ENCODE results near the gene RGS9.

RGS9 gene

GRCh38 chr17:65131946-65132345 is 5.2 kb upstream of the RGS9 start:
- Histone ChIP-seq H3K4me2 (ENCODE audit: insufficient read depth, low read length, poor library complexity, severe bottlenecking) (no peak overlapping the region), H3K36me3 (replicated peaks in 1 of 2; ENCODE audit: control insufficient read depth in 2 of 2, insufficient read depth in 2 of 2, low read length in 2 of 2) (no peaks in the 10 kb centered on the region), H3K27me3 (ENCODE audit: control insufficient read depth in 3 of 3, insufficient read depth in 3 of 3, low read depth in 1 of 3, low read length in 3 of 3) (peaks cover 0 to 51% (median 0%) of the 10 kb centered on the region in 3 experiments), H3K14ac (ENCODE audit: low read length) (no peak overlapping the region), H3K23ac (ENCODE audit: low read depth, low read length, poor library complexity) (no peak overlapping the region), H2AK5ac (ENCODE audit: low read depth, low read length) (no peak overlapping the region), H2AFZ (ENCODE audit: low read length) (no peak overlapping the region), H3K4me3 (ENCODE audit: low read length in 2 of 2) (no peak overlapping the region), H2BK5ac (ENCODE audit: low read length) (no peak overlapping the region), H2BK120ac (ENCODE audit: low read depth, low read length) (no peak overlapping the region), H3K9ac (ENCODE audit: low read depth, low read length, poor library complexity) (no peak overlapping the region), H3K18ac (ENCODE audit: low read length) (no peak overlapping the region), H2BK15ac (ENCODE audit: low read length) (no peak overlapping the region), H3K4me1 (ENCODE audit: control insufficient read depth in 2 of 2, insufficient read depth in 1 of 2, low read depth in 1 of 2, low read length in 2 of 2) (no peaks in the 10 kb centered on the region), H3K9me3 (replicated peaks in 1 of 2; ENCODE audit: control insufficient read depth in 2 of 2, insufficient read depth in 1 of 2, low read depth in 1 of 2, low read length in 2 of 2) (no peaks in the 10 kb centered on the region), H4K8ac (ENCODE audit: low read depth, low read length) (no peak overlapping the region), H4K91ac (ENCODE audit: low read depth, low read length, poor library complexity) (no peak overlapping the region), H3K4ac (ENCODE audit: low read length) (no peak overlapping the region), H3K27ac (replicated peaks; ENCODE audit: low read length) (no peak overlapping the region), H2BK12ac (ENCODE audit: low read length) (no peak overlapping the region), H3K79me1 (ENCODE audit: low read depth, low read length) (no peaks in the 10 kb centered on the region)
- DNase-seq (ENCODE audit: low spot score) = no peak
- no CpG with 5 or more reads among the region's 5 CpGs for WGBS, 2 donors (ENCODE audit: extremely low coverage in 2 of 2, insufficient read length in 2 of 2, insufficient replicate concordance in 1 of 2)

- H4K91ac ChIP-seq (ENCODE audit: low read depth, low read length, poor library complexity) = no peak overlapping the region
- no peaks in the 10 kb centered on the region for H3K36me3 ChIP-seq (replicated peaks in 1 of 2; ENCODE audit: control insufficient read depth in 2 of 2, insufficient read depth in 2 of 2, low read length in 2 of 2)
- H3K9me3 ChIP-seq (replicated peaks in 1 of 2; ENCODE audit: control insufficient read depth in 2 of 2, insufficient read depth in 1 of 2, low read depth in 1 of 2, low read length in 2 of 2) = no peaks in the 10 kb centered on the region
- H3K18ac ChIP-seq (ENCODE audit: low read length) = no peak overlapping the region
- H2BK15ac ChIP-seq (ENCODE audit: low read length) = no peak overlapping the region
- H2AFZ ChIP-seq (ENCODE audit: low read length) = no peak overlapping the region
- no peak overlapping the region for H2BK12ac ChIP-seq (ENCODE audit: low read length)
- H3K4me3 ChIP-seq (ENCODE audit: low read length in 2 of 2) = no peak overlapping the region
- no peak overlapping the region for H2AK5ac ChIP-seq (ENCODE audit: low read depth, low read length)
- H3K79me1 ChIP-seq (ENCODE audit: low read depth, low read length) = no peaks in the 10 kb centered on the region
- no CpG with 5 or more reads among the region's 2 CpGs for WGBS, 2 donors (ENCODE audit: extremely low coverage in 2 of 2, insufficient read length in 2 of 2, insufficient replicate concordance in 1 of 2)
- no peak overlapping the region for H3K27ac ChIP-seq (replicated peaks; ENCODE audit: low read length)
- H2BK5ac ChIP-seq (ENCODE audit: low read length) = no peak overlapping the region
- H3K23ac ChIP-seq (ENCODE audit: low read depth, low read length, poor library complexity) = no peak overlapping the region
- no peak overlapping the region for H3K4me2 ChIP-seq (ENCODE audit: insufficient read depth, low read length, poor library complexity, severe bottlenecking)
- H4K8ac ChIP-seq (ENCODE audit: low read depth, low read length) = no peak overlapping the region
- H3K9ac ChIP-seq (ENCODE audit: low read depth, low read length, poor library complexity) = no peak overlapping the region
- no peak overlapping the region for H3K4ac ChIP-seq (ENCODE audit: low read length)
- no peak overlapping the region for H2BK120ac ChIP-seq (ENCODE audit: low read depth, low read length)
- H3K4me1 ChIP-seq (ENCODE audit: control insufficient read depth in 2 of 2, insufficient read depth in 1 of 2, low read depth in 1 of 2, low read length in 2 of 2) = peaks cover 7 to 8% of the 10 kb centered on the region in 2 donors
- DNase-seq (ENCODE audit: low spot score) = no peak
- H3K27me3 ChIP-seq (ENCODE audit: control insufficient read depth in 3 of 3, insufficient read depth in 3 of 3, low read depth in 1 of 3, low read length in 3 of 3) = peaks cover 0 to 44% (median 6%) of the 10 kb centered on the region in 3 experiments
- no peak overlapping the region for H3K14ac ChIP-seq (ENCODE audit: low read length)
These were observed 3.1 kb upstream of the RGS9 start for GRCh38 chr17:65134035-65134434.

GRCh38 chr17:65139101-65139764 is 2.1 kb downstream of the RGS9 start:
- WGBS, 2 donors (ENCODE audit: extremely low coverage in 2 of 2, insufficient read length in 2 of 2, insufficient replicate concordance in 1 of 2) = no CpG with 5 or more reads among the region's 7 CpGs
- H2BK5ac ChIP-seq (ENCODE audit: low read length) = peak overlapping the region; percentile 82
- peaks cover 0 to 25% (median 6%) of the 10 kb centered on the region in 3 experiments for H3K27me3 ChIP-seq (ENCODE audit: control insufficient read depth in 3 of 3, insufficient read depth in 3 of 3, low read depth in 1 of 3, low read length in 3 of 3)
- H3K4me3 ChIP-seq (ENCODE audit: low read length in 2 of 2) = no peak overlapping the region
- H3K9me3 ChIP-seq (replicated peaks in 1 of 2; ENCODE audit: control insufficient read depth in 2 of 2, insufficient read depth in 1 of 2, low read depth in 1 of 2, low read length in 2 of 2) = no peaks in the 10 kb centered on the region
- no peak overlapping the region for H3K14ac ChIP-seq (ENCODE audit: low read length)
- H3K18ac ChIP-seq (ENCODE audit: low read length) = peak overlapping the region; percentile 33
- no peak for DNase-seq (ENCODE audit: low spot score)
- H2AK5ac ChIP-seq (ENCODE audit: low read depth, low read length) = peak overlapping the region; percentile 51
- H2AFZ ChIP-seq (ENCODE audit: low read length) = no peak overlapping the region
- peaks cover 15 to 16% of the 10 kb centered on the region in 2 donors for H3K4me1 ChIP-seq (ENCODE audit: control insufficient read depth in 2 of 2, insufficient read depth in 1 of 2, low read depth in 1 of 2, low read length in 2 of 2)
- no peak overlapping the region for H3K23ac ChIP-seq (ENCODE audit: low read depth, low read length, poor library complexity)
- no peaks in the 10 kb centered on the region for H3K36me3 ChIP-seq (replicated peaks in 1 of 2; ENCODE audit: control insufficient read depth in 2 of 2, insufficient read depth in 2 of 2, low read length in 2 of 2)
- H4K91ac ChIP-seq (ENCODE audit: low read depth, low read length, poor library complexity) = no peak overlapping the region
- H3K9ac ChIP-seq (ENCODE audit: low read depth, low read length, poor library complexity) = peak overlapping the region; percentile 7
- no peak overlapping the region for H2BK12ac ChIP-seq (ENCODE audit: low read length)
- H3K79me1 ChIP-seq (ENCODE audit: low read depth, low read length) = no peaks in the 10 kb centered on the region
- H2BK120ac ChIP-seq (ENCODE audit: low read depth, low read length) = no peak overlapping the region
- H3K4me2 ChIP-seq (ENCODE audit: insufficient read depth, low read length, poor library complexity, severe bottlenecking) = no peak overlapping the region
- H3K4ac ChIP-seq (ENCODE audit: low read length) = no peak overlapping the region
- peak overlapping the region; percentile 88 for H2BK15ac ChIP-seq (ENCODE audit: low read length)
- no peak overlapping the region for H4K8ac ChIP-seq (ENCODE audit: low read depth, low read length)
- no peak overlapping the region for H3K27ac ChIP-seq (replicated peaks; ENCODE audit: low read length)

GRCh38 chr17:65142247-65142646 is 5.1 kb downstream of the RGS9 start:
- peaks cover 0 to 12% (median 6%) of the 10 kb centered on the region in 3 experiments for H3K27me3 ChIP-seq (ENCODE audit: control insufficient read depth in 3 of 3, insufficient read depth in 3 of 3, low read depth in 1 of 3, low read length in 3 of 3)
- WGBS, 2 donors (ENCODE audit: extremely low coverage in 2 of 2, insufficient read length in 2 of 2, insufficient replicate concordance in 1 of 2) = no CpG with 5 or more reads among the region's 2 CpGs

More at GRCh38 chr17:65142247-65142646, 5.1 kb downstream of the RGS9 start:
- H3K4me1 ChIP-seq (ENCODE audit: control insufficient read depth in 2 of 2, insufficient read depth in 1 of 2, low read depth in 1 of 2, low read length in 2 of 2) = peaks cover 20 to 22% of the 10 kb centered on the region in 2 donors
- H2BK12ac ChIP-seq (ENCODE audit: low read length) = no peak overlapping the region
- no peak overlapping the region for H3K14ac ChIP-seq (ENCODE audit: low read length)
- H4K8ac ChIP-seq (ENCODE audit: low read depth, low read length) = no peak overlapping the region
- H3K4ac ChIP-seq (ENCODE audit: low read length) = no peak overlapping the region
- H2BK120ac ChIP-seq (ENCODE audit: low read depth, low read length) = no peak overlapping the region
- H3K79me1 ChIP-seq (ENCODE audit: low read depth, low read length) = no peaks in the 10 kb centered on the region
- H3K18ac ChIP-seq (ENCODE audit: low read length) = no peak overlapping the region
- H2AK5ac ChIP-seq (ENCODE audit: low read depth, low read length) = no peak overlapping the region
- H2BK15ac ChIP-seq (ENCODE audit: low read length) = no peak overlapping the region
- no peak overlapping the region for H3K27ac ChIP-seq (replicated peaks; ENCODE audit: low read length)
- H3K9ac ChIP-seq (ENCODE audit: low read depth, low read length, poor library complexity) = no peak overlapping the region
- H3K4me2 ChIP-seq (ENCODE audit: insufficient read depth, low read length, poor library complexity, severe bottlenecking) = no peak overlapping the region
- no peaks in the 10 kb centered on the region for H3K36me3 ChIP-seq (replicated peaks in 1 of 2; ENCODE audit: control insufficient read depth in 2 of 2, insufficient read depth in 2 of 2, low read length in 2 of 2)
- no peak for DNase-seq (ENCODE audit: low spot score)
- no peaks in the 10 kb centered on the region for H3K9me3 ChIP-seq (replicated peaks in 1 of 2; ENCODE audit: control insufficient read depth in 2 of 2, insufficient read depth in 1 of 2, low read depth in 1 of 2, low read length in 2 of 2)
- no peak overlapping the region for H3K4me3 ChIP-seq (ENCODE audit: low read length in 2 of 2)
- no peak overlapping the region for H4K91ac ChIP-seq (ENCODE audit: low read depth, low read length, poor library complexity)
- no peak overlapping the region for H2AFZ ChIP-seq (ENCODE audit: low read length)
- H3K23ac ChIP-seq (ENCODE audit: low read depth, low read length, poor library complexity) = no peak overlapping the region
- no peak overlapping the region for H2BK5ac ChIP-seq (ENCODE audit: low read length)

Measured in neuronal stem cell (in vitro differentiated cells).